B cell (primary cell): ENCODE data around the gene EPHA2. TPM values are rescaled to one million over a fixed set of nuclear protein-coding genes. Genes with fewer than 3 reads are reported as not detected.

Source experiments
- ATAC-seq: fragments of 200-7000 bp; cut with Tn5 transposase; one replicate; pipeline ENCODE4 v1.10.0; 2021; ENCODE audit warnings: low read depth, mild to moderate bottlenecking, moderate number of reproducible peaks, moderate library complexity
- CTCF ChIA-PET: fragments of 350-600 bp; sonication (Branson Sonifier 250); formaldehyde crosslinking; loops from one replicate; lab custom pipeline; 2021; ENCODE audit warnings: antibody characterized with exemption, inconsistent platforms; lab: Charles Lee
- POLR2A ChIA-PET: fragments of 350-600 bp; sonication (Branson Sonifier 250); formaldehyde crosslinking; loops from one replicate; lab custom pipeline; 2021; ENCODE audit warnings: antibody characterized with exemption; lab: Charles Lee
- DNase-seq: peaks from one replicate; pipeline ENCODE4 v3.0.0; 2013
- H2AFZ ChIP-seq: 2 replicates; pipeline ENCODE4 v1.6.1; 2012; ENCODE audit warnings: mild to moderate bottlenecking, low read depth, low read length; ENCODE audit not compliant: insufficient read depth, poor library complexity, severe bottlenecking
- H3K27ac ChIP-seq, 2 donors: 1 replicate in 1 of 2; 2 replicates in 1 of 2; pipeline ENCODE4 v1.5.1; 2012 to 2013; ENCODE audit warnings: low read length in 2 of 2, mild to moderate bottlenecking in 2 of 2, moderate library complexity in 1 of 2
- H3K27me3 ChIP-seq, 4 experiments: fragments of 200-600 bp in 1 of 4; sonication (generic) in 1 of 4; replicated peaks in 1 of 4; 1 replicate in 2 of 4; 2 replicates in 2 of 4; pipeline versions ENCODE4 v1.6.1 to v1.7.0; 2013 to 2016; ENCODE audit warnings: low read length in 3 of 4, mild to moderate bottlenecking in 2 of 4, mixed read lengths in 1 of 4, moderate library complexity in 1 of 4; ENCODE audit not compliant: insufficient read depth in 4 of 4, control insufficient read depth in 3 of 4; ENCODE audit errors: control extremely low read depth in 1 of 4
- H3K36me3 ChIP-seq, 2 experiments: replicated peaks in 1 of 2; 1 replicate in 1 of 2; 2 replicates in 1 of 2; pipeline versions ENCODE4 v1.6.1 to v1.7.1; 2013; ENCODE audit warnings: low read length in 1 of 2; ENCODE audit not compliant: insufficient read depth in 2 of 2, control insufficient read depth in 1 of 2; ENCODE audit errors: control extremely low read depth in 1 of 2, extremely low read depth in 1 of 2
- H3K4me1 ChIP-seq, 2 donors: fragments of 200-600 bp in 1 of 2; sonication (generic) in 1 of 2; 1 replicate in 1 of 2; 2 replicates in 1 of 2; pipeline versions ENCODE4 v1.5.1 to v1.6.1; 2013 to 2017; ENCODE audit warnings: low read length in 2 of 2; ENCODE audit not compliant: control insufficient read depth in 2 of 2, insufficient read depth in 2 of 2
- H3K4me2 ChIP-seq: replicated peaks from 2 replicates; pipeline ENCODE3; 2012; ENCODE audit warnings: mild to moderate bottlenecking, low read depth, low read length; ENCODE audit not compliant: poor library complexity, severe bottlenecking
- H3K4me3 ChIP-seq, 5 experiments: fragments of 200-600 bp in 1 of 5; sonication (generic) in 1 of 5; 1 replicate in 3 of 5; 2 replicates in 2 of 5; pipeline versions ENCODE4 v1.5.1 to v1.7.0; 2011 to 2016; ENCODE audit warnings: low read length in 4 of 5, mild to moderate bottlenecking in 4 of 5, low read depth in 2 of 5, control low read depth in 1 of 5, moderate library complexity in 1 of 5; ENCODE audit not compliant: insufficient read depth in 1 of 5; ENCODE audit errors: control extremely low read depth in 1 of 5, extremely low read depth in 1 of 5
- H3K79me2 ChIP-seq: fragments of 200-600 bp; sonication (generic); one replicate; pipeline ENCODE4 v1.6.0; 2016; ENCODE audit warnings: low read length; ENCODE audit not compliant: control insufficient read depth, insufficient read depth
- H3K9ac ChIP-seq: fragments of 200-600 bp; sonication (generic); 2 replicates; pipeline ENCODE4 v1.6.1; 2017; ENCODE audit warnings: mild to moderate bottlenecking, low read length, moderate library complexity
- H3K9me3 ChIP-seq, 3 donors: one replicate each; pipeline versions ENCODE4 v1.6.1 to v1.7.1; 2013; ENCODE audit warnings: low read length in 2 of 3; ENCODE audit not compliant: control insufficient read depth in 2 of 3, insufficient read depth in 1 of 3; ENCODE audit errors: control extremely low read depth in 1 of 3
- H4K20me1 ChIP-seq: 2 replicates; pipeline ENCODE4 v1.6.0; 2012; ENCODE audit warnings: mild to moderate bottlenecking, low read length; ENCODE audit not compliant: insufficient read depth, control insufficient read depth, poor library complexity, severe bottlenecking
- H3K27ac Mint-ChIP-seq: one replicate; pipeline ENCODE4 v1.8.0; 2021; ENCODE audit warnings: mixed read lengths
- H3K27me3 Mint-ChIP-seq: one replicate; pipeline ENCODE4 v1.8.0; 2021; ENCODE audit warnings: mixed read lengths
- H3K4me1 Mint-ChIP-seq: one replicate; pipeline ENCODE4 v1.8.0; 2021; ENCODE audit warnings: mixed read lengths
- H3K4me3 Mint-ChIP-seq: one replicate; pipeline ENCODE4 v1.8.0; 2021; ENCODE audit warnings: mixed read lengths
- H3K9me3 Mint-ChIP-seq: one replicate; pipeline ENCODE4 v1.8.0; 2022; ENCODE audit warnings: mixed read lengths; ENCODE audit not compliant: insufficient read depth
- EZH2 ChIP-seq: IDR thresholded peaks from 2 replicates; pipeline ENCODE4 v1.6.1; 2012; ENCODE audit warnings: borderline replicate concordance, low read depth, mild to moderate bottlenecking, moderate library complexity, low read length; ENCODE audit not compliant: insufficient read depth, poor library complexity, severe bottlenecking
- WGBS: methylation state at CpG from one replicate; pipeline ENCODE4 v1.1.5; 2013; ENCODE audit warnings: missing lambda C conversion rate; ENCODE audit not compliant: insufficient coverage; 5-methylcytosine and 5-hydroxymethylcytosine counted together
- intact Hi-C: fragments of 100-400 bp; cut with micrococcal nuclease; formaldehyde crosslinking; loops from one replicate; pipeline ENCODE4 v1.10.0; 2022
- polyA plus RNA-seq: library from polyadenylated mRNA; depleted of rRNA; stranded (reverse); fragments of >200 nt; gene quantifications from 2 replicates; pipeline ENCODE4 v1.2.3, GENCODE V29; 2012
- total RNA-seq, 2 donors: library from RNA; stranded (reverse); fragments of 120-200 nt in 1 of 2; gene quantifications; 1 replicate in 1 of 2; 2 replicates in 1 of 2; pipeline versions ENCODE4 v1.2.3 to v1.2.4, GENCODE V29; 2013 to 2022
- TF ChIP-seq, protein P1 (sequence below): fragments of 200-600 bp; IDR thresholded peaks from one replicate; pipeline ENCODE4 v1.8.0; 2022; ENCODE audit warnings: antibody characterized with exemption, mild to moderate bottlenecking

EPHA2 gene
- total and polyA plus RNA-seq, 2 donors (not counting 1 experiment from before 2014, with no cell fraction given), result 0.12 TPM; not detected in 1

DNA sequence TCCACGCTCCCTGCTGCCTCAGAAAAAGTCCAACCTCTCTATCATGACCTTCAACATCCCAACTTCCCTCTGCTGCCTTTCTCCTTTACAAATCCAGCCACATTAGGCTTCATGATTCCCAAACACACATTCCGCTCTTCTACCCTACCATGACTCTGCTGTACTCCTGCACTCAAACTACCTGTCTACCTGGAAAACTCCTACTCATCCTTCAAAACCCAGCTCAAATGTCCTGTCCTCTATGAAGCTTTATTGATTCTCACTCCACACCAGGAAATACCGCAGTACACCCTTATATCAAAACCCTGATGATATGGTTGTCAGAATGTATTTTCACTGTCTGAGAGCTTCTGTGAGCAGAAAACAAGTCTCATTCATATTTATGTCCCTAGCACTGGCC lies 47.7 kb upstream of the EPHA2 start:
- Histone ChIP-seq H3K79me2 (peaks cover 8% of the 10 kb centered on the region), H3K36me3 (peaks cover 0 to 12% of the 10 kb centered on the region in 2 experiments), H3K27me3 (no peaks in the 10 kb centered on the region), H4K20me1 (peaks cover 15% of the 10 kb centered on the region), H3K4me2 (no peak overlapping the region), H2AFZ (no peak overlapping the region), H3K9ac (no peak overlapping the region), H3K4me3 (no peak overlapping the region), H3K4me1 (peaks cover 12 to 17% of the 10 kb centered on the region in 2 donors), H3K27ac (no peak overlapping the region), H3K9me3 (no peaks in the 10 kb centered on the region)
- Mint-ChIP-seq H3K4me1 (peaks cover 10% of the 10 kb centered on the region), H3K27me3 (no peaks in the 10 kb centered on the region), H3K9me3 (no peaks in the 10 kb centered on the region), H3K4me3 (no peak overlapping the region), H3K27ac (no peak overlapping the region)
- no peak for DNase-seq
- ChIA-PET CTCF (interaction anchor here (0.9 to 3.3 kb wide), 5 partner anchors 34 to 161 kb away, joined by 3 to 13 read pairs (median 4); partner anchors contain the start of gene CPLANE2), POLR2A (no interaction called here)
- WGBS, result 17% methylated on average over 2 of the region's 3 CpGs
- no peak for TF ChIP-seq EZH2
- TF ChIP-seq, protein P1, sequence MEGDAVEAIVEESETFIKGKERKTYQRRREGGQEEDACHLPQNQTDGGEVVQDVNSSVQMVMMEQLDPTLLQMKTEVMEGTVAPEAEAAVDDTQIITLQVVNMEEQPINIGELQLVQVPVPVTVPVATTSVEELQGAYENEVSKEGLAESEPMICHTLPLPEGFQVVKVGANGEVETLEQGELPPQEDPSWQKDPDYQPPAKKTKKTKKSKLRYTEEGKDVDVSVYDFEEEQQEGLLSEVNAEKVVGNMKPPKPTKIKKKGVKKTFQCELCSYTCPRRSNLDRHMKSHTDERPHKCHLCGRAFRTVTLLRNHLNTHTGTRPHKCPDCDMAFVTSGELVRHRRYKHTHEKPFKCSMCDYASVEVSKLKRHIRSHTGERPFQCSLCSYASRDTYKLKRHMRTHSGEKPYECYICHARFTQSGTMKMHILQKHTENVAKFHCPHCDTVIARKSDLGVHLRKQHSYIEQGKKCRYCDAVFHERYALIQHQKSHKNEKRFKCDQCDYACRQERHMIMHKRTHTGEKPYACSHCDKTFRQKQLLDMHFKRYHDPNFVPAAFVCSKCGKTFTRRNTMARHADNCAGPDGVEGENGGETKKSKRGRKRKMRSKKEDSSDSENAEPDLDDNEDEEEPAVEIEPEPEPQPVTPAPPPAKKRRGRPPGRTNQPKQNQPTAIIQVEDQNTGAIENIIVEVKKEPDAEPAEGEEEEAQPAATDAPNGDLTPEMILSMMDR, result no peak
- intact Hi-C loops, result no loop called here
- no peak for ATAC-seq

DNA sequence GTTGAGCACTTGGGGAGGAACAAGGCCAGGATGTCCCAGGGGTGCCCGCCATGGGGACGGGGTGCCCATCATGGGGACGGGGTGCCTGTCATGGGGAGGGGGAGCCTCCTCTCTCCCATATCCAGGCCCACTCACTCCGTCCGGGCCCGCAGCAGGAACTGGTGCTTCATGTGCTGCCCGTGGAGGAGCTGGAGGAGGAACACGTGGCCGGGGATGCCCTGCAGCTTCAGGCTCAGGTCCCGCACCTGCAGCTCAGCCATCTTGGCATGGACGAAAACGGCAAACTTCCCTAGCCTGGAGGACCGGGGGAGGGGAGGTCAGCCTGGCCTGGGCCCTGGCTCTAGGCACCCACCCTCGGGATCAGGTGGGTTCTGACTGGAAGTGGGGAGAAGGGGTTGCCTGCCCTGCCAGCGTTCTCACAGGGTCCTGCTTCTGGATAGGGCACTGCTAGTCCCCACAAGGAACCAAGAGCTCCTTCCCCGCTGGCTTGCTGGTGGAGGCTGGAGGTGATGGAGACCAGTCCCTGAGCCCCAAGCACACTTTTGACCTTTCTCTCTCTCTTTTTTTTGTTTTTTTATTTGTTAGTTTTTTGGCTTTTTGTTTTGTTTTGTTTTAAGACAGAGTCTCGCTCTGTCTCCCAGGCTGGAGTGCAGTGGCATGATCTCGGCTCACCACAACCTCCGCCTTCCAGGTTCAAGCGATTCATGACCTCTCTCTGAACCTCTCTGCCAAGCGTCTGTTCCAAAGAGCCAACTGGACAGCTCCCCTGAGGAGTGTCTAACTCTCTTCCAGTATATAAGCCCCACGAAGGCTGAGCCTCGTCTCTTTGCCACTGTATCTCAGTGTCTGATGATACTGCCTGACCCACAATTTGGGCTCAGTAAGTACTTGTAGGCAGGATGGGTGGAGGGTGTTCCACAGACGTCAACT lies 46.7 kb upstream of the EPHA2 start:
- TF ChIP-seq EZH2, result no peak
- TF ChIP-seq, protein P1, result no peak
- Histone ChIP-seq H3K4me3 (no peak overlapping the region), H3K36me3 (peaks cover 0 to 12% of the 10 kb centered on the region in 2 experiments), H2AFZ (no peak overlapping the region), H3K27ac (no peak overlapping the region), H3K27me3 (no peaks in the 10 kb centered on the region), H3K4me1 (peaks cover 12 to 15% of the 10 kb centered on the region in 2 donors), H3K4me2 (no peak overlapping the region), H3K9me3 (no peaks in the 10 kb centered on the region), H3K9ac (no peak overlapping the region), H4K20me1 (peaks cover 15% of the 10 kb centered on the region), H3K79me2 (peaks cover 8% of the 10 kb centered on the region)
- Mint-ChIP-seq H3K4me3 (no peak overlapping the region), H3K27me3 (no peaks in the 10 kb centered on the region), H3K27ac (no peak overlapping the region), H3K9me3 (no peaks in the 10 kb centered on the region), H3K4me1 (peaks cover 10% of the 10 kb centered on the region)
- WGBS, result 98% methylated on average over 16 of the region's 24 CpGs
- ATAC-seq (no peak), DNase-seq (no peak)
- intact Hi-C loops, result no loop called here
- POLR2A ChIA-PET, result interaction anchor here (0.6 kb wide), 1 partner anchor 357 kb away, joined by 6 read pairs; no protein-coding TSS in a partner anchor
- CTCF ChIA-PET, result interaction anchor here (0.7 to 2.8 kb wide), 2 partner anchors 42 to 123 kb away, joined by 3 to 13 read pairs; no protein-coding TSS in a partner anchor
